ENCODE data around the gene USP48. TPM values are rescaled to one million over a fixed set of nuclear protein-coding genes. Genes with fewer than 3 reads are reported as not detected.

Gene USP48
- total RNA-seq, 2 experiments from 2014 or later = 73.3 to 76.0 TPM

DNA sequence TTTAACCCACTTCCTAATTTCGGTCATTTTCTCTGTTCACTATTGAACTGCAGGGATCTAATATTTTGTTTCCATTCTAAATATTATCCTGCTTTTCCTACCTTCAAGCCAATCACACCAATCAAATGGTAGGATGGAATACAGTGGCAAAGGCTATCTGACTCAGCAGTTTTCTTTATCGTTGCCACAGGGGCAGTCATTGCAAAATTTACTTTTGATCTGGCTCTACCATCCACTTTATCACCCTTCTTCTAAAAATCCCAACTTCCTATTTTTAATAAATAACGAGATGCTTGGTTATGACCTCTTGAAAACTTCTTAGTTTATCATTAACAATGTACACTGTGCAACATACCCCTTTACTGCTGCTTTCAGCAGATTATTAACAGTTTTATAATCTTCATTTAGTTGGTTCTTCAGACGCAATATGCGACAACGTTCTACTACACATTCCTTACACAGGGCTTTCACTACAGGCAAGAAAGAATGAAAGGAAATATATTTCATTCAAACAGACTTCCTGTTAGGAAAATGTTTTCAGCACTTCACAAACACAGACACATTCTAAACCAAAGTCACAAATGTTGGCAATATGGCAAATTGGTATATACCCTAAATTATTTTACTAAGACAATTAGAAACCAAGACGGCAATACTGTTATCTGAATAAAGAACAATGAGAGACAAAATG, 61.5 kb downstream of the USP48 start:
- DNase-seq (no peak), ATAC-seq (ENCODE audit: poor library complexity) (no peak)
- Mint-ChIP-seq H3K27me3 (no peaks in the 10 kb centered on the region), H3K9me3 (no peaks in the 10 kb centered on the region), H3K27ac (no peak overlapping the region), H3K4me3 (no peak overlapping the region), H3K36me3 (ENCODE audit: low read depth) (peaks cover 92% of the 10 kb centered on the region), H3K4me1 (ENCODE audit: low read depth) (no peaks in the 10 kb centered on the region)
- H3K36me3 ChIP-seq (ENCODE audit: insufficient read depth, low read length) = peaks cover 64% of the 10 kb centered on the region
- H3K27me3 ChIP-seq (ENCODE audit: control insufficient read depth in 1 of 2, insufficient read depth in 2 of 2, low read length in 2 of 2) = no peaks in the 10 kb centered on the region
- intact Hi-C loops (cut with DNase I, micrococcal nuclease) = no loop called here
- H3K9me3 ChIP-seq (ENCODE audit: control insufficient read depth in 1 of 2, insufficient read depth in 1 of 2, low read length in 2 of 2) = no peaks in the 10 kb centered on the region
- POLR2A ChIA-PET = no interaction called here
- CTCF ChIA-PET = no interaction called here
- H3K4me3 ChIP-seq (ENCODE audit: low read length) = no peak overlapping the region
- H3K27ac ChIP-seq (ENCODE audit: low read depth in 1 of 2, low read length in 2 of 2) = no peak overlapping the region
- no peaks in the 10 kb centered on the region for H3K4me1 ChIP-seq (ENCODE audit: insufficient read depth, low read length)
- no peak for TF ChIP-seq CTCF (IDR thresholded peaks at IDR 0.05)

- H3K9me3 Mint-ChIP-seq = no peaks in the 10 kb centered on the region
- ATAC-seq (ENCODE audit: poor library complexity) (no peak), DNase-seq (no peak)
- ChIA-PET CTCF (no interaction called here), POLR2A (no interaction called here)
- no peak overlapping the region for H3K4me3 ChIP-seq (ENCODE audit: low read length)
- H3K4me1 Mint-ChIP-seq (ENCODE audit: low read depth) = no peaks in the 10 kb centered on the region
- H3K27me3 ChIP-seq (ENCODE audit: control insufficient read depth in 1 of 2, insufficient read depth in 2 of 2, low read length in 2 of 2) = no peaks in the 10 kb centered on the region
- H3K36me3 Mint-ChIP-seq (ENCODE audit: low read depth) = peaks cover 91% of the 10 kb centered on the region
- intact Hi-C loops (cut with DNase I, micrococcal nuclease) = no loop called here
- H3K36me3 ChIP-seq (ENCODE audit: insufficient read depth, low read length) = peaks cover 82% of the 10 kb centered on the region
- no peaks in the 10 kb centered on the region for H3K4me1 ChIP-seq (ENCODE audit: insufficient read depth, low read length)
- no peaks in the 10 kb centered on the region for H3K27me3 Mint-ChIP-seq
- H3K27ac ChIP-seq (ENCODE audit: low read depth in 1 of 2, low read length in 2 of 2) = no peak overlapping the region
- H3K27ac Mint-ChIP-seq = no peak overlapping the region
- no peak overlapping the region for H3K4me3 Mint-ChIP-seq
- H3K9me3 ChIP-seq (ENCODE audit: control insufficient read depth in 1 of 2, insufficient read depth in 1 of 2, low read length in 2 of 2) = no peaks in the 10 kb centered on the region
- no peak for TF ChIP-seq CTCF (IDR thresholded peaks at IDR 0.05)
These were observed 66.8 kb downstream of the USP48 start for GRCh38 chr1:21716169-21716568.

- H3K27me3 ChIP-seq (ENCODE audit: control insufficient read depth in 1 of 2, insufficient read depth in 2 of 2, low read length in 2 of 2) = no peaks in the 10 kb centered on the region
- peaks cover 68% of the 10 kb centered on the region for H3K36me3 ChIP-seq (ENCODE audit: insufficient read depth, low read length)
- DNase-seq (no peak), ATAC-seq (ENCODE audit: poor library complexity) (no peak)
- H3K4me1 ChIP-seq (ENCODE audit: insufficient read depth, low read length) = no peaks in the 10 kb centered on the region
- TF ChIP-seq CTCF (IDR thresholded peaks at IDR 0.05) = no peak
- no peak overlapping the region for H3K4me3 ChIP-seq (ENCODE audit: low read length)
- ChIA-PET POLR2A (no interaction called here), CTCF (no interaction called here)
- intact Hi-C loops (cut with DNase I, micrococcal nuclease) = loop anchor here in 1 of 2 experiments (10.0 kb wide), 1 partner anchor 257 kb away; no protein-coding TSS in a partner anchor
- Mint-ChIP-seq H3K36me3 (ENCODE audit: low read depth) (peaks cover 68% of the 10 kb centered on the region), H3K4me3 (no peak overlapping the region), H3K9me3 (no peaks in the 10 kb centered on the region), H3K27me3 (no peaks in the 10 kb centered on the region), H3K4me1 (ENCODE audit: low read depth) (no peaks in the 10 kb centered on the region), H3K27ac (no peak overlapping the region)
- no peaks in the 10 kb centered on the region for H3K9me3 ChIP-seq (ENCODE audit: control insufficient read depth in 1 of 2, insufficient read depth in 1 of 2, low read length in 2 of 2)
- no peak overlapping the region for H3K27ac ChIP-seq (ENCODE audit: low read depth in 1 of 2, low read length in 2 of 2)
These were observed 75.1 kb downstream of the USP48 start for GRCh38 chr1:21707891-21708290.

All from CD4-positive, alpha-beta T cell (primary cell).